ENCODE results near the gene ANO9.
"Not testable (repeated sequence)": the region's sequence is repeated elsewhere in the genome, so short reads cannot be mapped to it uniquely, and the experiment has no call there.

ANO9 gene

DNA sequence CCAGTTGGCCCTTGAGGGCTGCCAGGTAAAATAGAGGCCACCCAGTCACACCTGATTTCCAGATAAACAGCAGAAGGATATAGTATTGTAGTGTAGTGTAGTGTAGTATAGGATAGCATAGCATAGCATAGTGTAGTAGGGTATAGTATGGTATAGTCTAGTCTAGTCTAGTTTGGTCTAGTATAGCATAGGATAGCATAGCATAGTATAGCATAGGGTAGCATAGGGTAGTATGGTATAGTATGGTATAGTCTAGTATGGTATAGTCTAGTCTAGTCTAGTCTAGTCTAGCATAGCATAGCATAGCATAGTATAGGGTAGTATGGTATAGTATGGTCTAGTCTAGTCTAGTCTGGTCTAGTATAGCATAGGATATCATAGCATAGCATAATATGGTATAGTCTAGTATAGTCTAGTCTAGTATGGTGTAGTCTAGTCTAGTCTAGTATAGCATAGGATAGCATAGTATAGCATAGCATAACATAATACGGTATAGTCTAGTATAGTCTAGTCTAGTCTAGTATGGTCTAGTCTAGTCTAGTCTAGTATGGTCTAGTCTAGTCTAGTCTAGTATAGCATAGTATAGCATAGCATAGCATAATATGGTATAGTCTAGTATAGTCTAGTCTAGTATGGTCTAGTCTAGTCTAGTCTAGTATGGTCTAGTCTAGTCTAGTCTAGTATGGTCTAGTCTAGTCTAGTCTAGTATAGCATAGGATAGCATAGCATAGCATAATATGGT lies 6.6 kb downstream of the ANO9 start:
- not testable (repeated sequence) for DNase-seq (ENCODE audit: low read depth in 2 of 2)

DNA sequence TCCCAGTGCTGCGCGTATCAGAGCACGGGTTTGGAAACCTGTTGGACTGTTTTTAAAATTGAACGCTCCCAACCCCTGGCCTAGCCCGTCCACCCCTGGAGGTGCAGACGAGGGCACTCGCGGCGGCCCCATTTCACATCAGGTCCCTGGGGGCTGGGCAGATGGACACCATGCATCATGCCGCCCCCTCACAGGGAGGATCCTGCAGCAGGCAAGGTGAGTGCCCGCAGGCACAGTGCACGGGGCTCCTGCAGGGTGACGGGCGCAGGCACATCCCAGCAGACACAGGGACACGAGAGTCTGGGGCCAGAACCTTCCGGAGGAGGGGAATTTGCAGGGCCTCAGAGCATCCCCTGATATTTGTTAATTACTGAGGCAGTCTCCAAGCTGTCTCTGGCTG lies 7.3 kb downstream of the ANO9 start:
- DNase-seq (ENCODE audit: low read depth in 2 of 2) = no peak

DNA sequence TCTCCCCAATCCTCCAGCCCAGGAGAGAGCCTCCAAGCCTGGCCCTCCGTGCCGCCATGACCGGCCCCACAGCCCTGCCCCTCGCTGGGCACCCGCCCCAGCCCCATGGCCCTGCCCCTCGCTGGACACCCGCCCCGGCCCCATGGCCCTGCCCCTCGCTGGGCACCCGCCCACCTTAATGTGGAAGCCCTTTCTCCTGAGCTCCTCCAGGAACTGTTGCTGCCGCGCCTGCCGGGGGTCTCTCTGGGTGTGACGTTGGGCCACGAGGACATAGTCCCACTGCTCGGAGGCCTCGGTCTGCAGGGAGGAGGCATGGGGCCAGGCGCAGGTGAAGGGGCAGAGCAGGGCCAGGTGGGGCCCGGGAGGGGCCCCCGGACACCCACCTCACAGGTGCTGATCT lies 8.2 kb downstream of the ANO9 start:
- no peak for DNase-seq (ENCODE audit: low read depth in 2 of 2)

DNA sequence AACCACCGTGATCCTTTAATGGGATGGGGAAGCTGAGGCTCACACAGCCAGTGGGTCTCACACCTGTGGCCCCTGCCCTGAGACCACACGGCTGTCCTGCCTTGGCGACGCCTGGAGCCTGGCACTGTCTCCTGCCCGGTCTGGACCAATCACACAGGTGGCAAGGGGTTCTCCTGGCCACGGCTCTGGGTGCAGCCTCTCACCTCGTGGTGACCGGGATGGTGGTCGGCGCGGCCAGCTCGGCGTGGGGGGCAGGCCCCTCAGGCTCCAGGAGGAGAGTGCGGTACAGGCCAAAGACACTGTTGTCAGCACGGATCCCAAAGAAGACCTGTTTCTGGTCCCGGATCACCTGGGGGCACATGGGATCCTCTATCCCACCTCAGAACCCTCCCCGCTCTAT lies 8.7 kb downstream of the ANO9 start:
- no peak for DNase-seq (ENCODE audit: low read depth in 2 of 2)

DNA sequence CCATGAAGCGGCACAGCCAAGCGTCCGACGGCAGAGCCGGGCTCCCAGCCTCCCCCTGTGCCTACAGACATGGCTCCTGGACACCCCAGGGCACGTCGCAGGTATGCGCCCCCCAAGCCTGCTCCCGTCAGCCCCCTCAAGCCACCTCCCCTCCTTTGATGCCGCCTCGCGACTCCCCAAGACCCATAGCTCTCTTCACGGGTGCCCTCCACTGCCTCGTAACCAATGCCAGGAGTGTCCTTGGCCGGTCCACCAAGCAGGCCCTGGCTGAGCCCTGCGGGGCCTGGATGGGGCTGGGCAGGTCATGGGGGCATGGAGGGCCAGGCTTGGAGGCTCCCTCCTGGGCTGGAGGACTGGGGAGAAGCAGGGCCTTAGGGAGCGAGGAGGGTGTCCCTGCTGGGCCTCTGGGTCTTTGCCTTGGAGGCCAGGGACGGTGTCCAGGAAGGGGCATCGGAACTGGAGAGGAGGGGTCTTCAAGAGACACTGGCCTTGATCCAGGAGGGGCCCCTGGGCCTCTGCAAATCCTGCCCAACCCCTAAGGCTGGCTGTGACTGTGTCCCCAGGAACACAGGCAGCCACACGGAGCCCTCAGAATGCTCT lies 9.2 kb downstream of the ANO9 start:
- no peak for DNase-seq (ENCODE audit: low read depth in 2 of 2)

DNA sequence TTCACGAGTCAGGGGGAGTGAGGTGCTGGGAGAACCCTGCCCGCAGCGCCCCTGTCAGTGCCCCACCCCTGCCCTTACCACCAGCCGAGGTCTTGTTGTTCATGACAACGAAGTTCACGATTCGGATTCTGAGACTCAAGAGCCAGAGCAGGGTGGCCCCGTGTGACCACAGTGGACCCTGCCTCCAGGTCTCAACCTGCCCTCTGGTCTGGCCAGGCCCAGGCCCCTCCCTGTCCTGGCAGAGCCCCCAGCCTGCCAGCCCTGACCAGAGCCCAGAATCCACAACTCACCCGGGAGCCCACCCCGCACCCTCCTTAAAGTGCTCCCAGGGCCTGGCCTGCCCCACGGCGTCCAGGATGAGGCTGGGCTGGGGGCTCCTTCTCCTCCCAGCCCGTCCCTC lies 9.9 kb downstream of the ANO9 start:
- no peak for DNase-seq (ENCODE audit: low read depth in 2 of 2)

DNA sequence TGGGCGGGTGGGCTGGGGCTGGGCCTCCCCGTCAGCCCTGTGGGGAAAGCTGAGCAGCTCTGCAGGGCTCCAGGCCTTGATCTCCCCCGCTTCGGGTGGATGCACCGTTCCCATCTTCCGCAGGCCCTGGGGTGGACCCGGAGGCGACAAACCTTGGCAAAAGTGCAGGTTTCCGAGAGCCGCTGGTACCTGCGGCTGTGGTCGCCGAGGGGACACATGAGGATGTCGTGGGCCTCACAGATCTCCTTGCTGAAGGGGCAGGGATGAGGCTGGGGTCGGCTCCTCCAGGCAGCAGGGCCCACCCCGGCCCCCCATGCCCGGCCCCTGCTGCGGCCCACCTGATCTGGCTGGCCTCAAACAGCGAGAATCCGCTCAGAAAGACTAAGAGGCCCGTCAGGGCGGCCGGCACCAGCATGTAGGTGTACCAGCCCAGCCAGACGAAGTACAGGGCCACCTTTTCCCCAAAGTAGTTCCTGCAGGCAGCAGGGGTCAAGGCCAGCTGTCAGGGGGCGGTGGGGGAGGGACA lies 11.8 kb downstream of the ANO9 start:
- DNase-seq (ENCODE audit: low read depth in 2 of 2) = no peak

DNA sequence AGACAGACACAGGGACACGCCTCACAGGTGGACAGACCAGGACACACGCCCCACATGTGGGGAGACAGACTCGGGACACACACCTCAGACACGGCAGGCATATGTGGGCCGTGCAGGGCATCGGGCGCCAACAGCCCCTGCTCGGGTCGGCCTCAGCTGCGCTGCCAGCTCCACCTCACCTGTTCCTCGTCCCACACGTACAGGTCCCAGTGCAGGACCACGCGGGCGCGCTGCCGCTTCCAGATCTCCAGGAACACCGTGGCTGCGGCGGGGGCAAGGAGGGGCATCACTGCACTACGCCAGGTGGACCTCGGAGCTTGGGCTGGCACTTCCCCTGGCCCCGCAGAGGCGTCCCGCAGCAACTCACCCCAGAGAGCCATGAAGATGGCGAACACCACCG lies 12.4 kb downstream of the ANO9 start:
- no peak for DNase-seq (ENCODE audit: low read depth in 2 of 2)

DNA sequence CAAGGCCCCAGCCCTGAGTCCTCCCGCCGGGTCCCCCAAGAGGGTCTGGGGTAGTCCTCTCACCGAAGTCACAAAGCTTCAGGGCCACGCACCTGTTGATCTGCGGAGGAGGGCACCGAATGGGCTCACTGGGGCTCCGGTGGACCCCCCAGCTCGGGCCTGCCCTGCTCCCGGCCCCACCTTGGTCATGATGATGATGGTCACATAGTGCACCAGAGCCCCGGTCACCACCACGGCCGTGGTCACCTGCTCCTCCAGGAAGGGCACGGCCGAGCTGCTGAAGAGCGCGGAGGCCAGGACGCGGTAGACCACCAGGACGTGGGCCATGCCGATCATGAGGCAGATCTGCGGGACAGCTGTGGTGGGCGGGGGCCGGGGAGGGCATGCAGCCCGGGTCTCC lies 13.5 kb downstream of the ANO9 start:
- no peak for DNase-seq (ENCODE audit: low read depth in 2 of 2)

DNA sequence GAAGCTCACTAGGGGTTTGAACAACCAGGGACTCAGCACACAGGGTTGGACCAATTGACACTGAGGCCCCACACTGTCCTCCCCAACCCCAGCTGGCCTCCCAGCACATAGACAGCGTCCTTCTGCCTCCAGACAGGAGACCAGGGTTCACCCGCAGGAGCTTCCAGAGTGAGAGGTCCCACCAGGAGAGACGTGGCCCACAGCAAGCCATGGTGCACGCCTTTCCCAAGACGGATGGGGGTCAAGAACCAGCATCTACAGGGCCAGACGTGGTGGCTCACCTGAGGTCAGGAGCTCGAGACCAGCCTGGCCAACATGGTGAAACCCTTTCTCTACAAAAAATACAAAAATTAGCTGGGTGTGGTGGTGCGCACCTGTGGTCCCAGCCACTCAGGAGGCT lies 15.0 kb downstream of the ANO9 start:
- DNase-seq (ENCODE audit: low read depth in 2 of 2) = no peak

DNA sequence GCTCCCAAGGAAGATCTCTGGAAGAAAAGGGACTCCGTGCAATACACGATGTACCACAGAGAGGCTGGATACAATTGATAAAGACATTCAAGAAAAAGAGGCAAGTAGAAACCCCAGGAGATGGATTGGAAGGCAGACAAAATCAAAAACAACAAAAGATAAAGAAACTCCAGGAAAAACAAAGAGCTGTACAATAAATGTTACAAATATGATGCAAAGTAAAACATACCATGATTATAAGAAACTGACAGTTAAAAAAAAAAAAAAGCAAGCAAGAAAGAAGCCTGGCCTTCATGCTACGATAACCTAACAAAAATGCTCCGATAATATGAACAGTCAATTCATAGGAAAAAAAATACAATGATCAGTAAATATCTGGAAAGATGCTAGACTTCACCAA lies 16.5 kb downstream of the ANO9 start:
- DNase-seq (ENCODE audit: low read depth in 2 of 2) = no peak

DNA sequence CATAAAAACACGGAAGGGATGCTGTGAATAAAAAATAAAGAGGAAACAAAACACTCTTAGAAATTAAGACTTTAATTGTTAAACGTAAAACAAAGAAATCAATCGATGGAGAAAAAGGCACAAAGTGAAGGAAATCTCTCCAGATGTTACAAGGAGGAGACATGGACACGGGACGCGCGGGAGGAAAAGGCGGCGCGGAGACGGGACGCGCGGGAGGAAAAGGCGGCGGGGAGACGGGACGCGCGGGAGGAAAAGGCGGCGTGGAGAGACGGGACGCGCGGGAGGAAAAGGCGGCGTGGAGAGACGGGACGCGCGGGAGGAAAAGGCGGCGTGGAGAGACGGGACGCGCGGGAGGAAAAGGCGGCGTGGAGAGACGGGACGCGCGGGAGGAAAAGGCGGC lies 17.0 kb downstream of the ANO9 start:
- not testable (repeated sequence) for DNase-seq (ENCODE audit: low read depth in 2 of 2)

DNA sequence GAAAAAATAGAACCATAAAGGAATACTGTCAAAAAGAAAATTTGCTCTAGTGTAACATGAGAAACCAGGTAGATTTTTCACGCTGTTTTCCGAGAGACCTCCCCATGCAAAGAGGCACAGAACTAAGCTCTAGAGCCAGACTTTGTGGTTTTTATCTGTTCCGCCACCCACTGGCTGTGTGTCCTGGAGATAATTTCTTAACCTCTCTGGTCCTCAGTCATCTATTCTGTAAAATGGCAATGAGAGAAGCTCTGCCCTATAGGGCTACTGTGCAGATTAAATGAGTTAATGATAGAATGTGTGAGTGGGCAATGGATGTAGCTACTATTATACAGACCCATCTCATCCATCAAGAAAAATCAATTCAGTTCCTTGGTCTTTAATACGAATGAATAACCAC lies 17.6 kb downstream of the ANO9 start:
- no peak for DNase-seq (ENCODE audit: low read depth in 2 of 2)

DNA sequence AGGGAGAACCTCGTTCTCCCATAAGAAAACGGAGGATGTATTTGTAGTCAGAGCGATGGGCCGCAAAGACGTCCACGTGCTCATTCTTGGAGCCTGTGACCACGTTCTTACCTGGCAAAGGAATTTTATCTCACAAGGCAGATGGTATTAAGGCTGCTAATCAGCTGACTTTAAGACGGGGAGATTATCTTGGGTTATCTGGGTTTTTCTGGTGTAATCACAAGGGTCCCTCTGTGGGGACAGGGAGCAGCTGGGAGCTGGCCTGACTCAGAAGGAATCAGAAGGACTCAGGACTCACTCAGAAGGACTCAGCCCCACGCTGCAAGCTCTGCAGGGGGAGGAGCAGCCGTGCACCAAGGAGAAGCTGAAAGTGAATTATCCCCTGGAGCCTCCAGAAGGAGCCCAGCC lies 19.6 kb downstream of the ANO9 start:
- no peak for DNase-seq (ENCODE audit: low read depth in 2 of 2)

DNA sequence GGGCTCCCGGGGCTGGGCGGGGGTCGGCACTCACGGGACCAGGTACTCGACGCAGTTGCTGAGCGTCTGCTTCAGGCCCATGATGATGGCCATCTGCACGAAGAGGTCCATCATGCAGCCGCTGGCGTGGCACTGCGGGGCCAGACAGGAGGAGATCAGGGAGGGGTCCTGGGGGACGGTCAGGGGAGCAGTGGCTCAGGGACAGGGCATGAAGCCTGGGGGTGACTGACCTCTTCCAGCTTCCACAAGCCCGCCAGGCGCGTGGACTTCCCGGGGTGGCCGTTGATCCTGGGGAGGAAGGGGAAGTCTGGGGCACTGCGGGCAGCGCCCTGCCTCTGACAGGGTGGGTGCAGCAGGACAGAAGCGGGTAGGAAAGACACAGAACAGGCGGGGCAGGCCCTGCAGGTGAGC lies 20.9 kb downstream of the ANO9 start:
- no peak for DNase-seq (ENCODE audit: low read depth in 2 of 2)

DNA sequence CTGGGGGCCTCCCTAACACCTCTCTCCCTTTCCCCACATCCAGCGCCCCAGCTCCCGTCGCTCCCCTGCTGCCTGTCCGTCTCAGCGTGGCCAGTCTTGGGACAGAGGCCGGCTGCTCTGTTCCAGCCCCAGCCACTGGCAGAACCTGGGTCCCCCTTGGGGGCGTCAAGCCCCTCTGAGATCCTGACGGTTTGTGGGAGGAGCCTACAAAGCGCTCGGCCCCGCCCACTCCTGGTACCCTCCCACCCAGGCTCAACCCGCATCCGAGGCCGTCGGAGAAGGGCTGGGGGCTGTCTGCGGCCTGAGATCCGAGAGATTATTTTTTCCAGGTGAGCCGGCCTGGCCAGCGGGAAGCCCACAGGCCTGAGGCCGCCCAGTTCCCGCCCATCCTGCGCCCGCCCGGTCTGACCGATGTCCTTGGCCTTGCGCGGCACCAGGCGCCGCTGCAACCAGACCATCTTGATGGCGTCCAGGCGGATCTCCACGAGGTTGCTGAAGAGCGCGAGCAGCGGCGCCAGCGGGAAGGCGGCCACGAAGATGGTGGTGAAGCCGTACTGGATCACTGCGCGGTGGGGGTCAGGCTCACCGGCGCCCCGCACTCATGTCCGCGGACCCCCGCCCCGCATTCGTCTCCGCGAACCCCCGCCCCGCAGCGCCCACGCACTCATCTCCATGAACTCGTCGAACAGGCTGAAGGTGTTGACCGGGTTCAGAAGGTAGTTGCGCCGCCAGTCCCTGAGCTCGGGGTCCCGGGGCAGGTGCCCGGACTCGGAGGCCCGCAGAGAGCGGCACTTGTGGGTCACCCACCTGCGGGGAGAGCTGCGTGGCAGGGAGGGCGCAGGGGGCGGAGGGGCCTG lies 21.5 kb downstream of the ANO9 start:
- DNase-seq (ENCODE audit: low read depth in 2 of 2) = no peak

DNA sequence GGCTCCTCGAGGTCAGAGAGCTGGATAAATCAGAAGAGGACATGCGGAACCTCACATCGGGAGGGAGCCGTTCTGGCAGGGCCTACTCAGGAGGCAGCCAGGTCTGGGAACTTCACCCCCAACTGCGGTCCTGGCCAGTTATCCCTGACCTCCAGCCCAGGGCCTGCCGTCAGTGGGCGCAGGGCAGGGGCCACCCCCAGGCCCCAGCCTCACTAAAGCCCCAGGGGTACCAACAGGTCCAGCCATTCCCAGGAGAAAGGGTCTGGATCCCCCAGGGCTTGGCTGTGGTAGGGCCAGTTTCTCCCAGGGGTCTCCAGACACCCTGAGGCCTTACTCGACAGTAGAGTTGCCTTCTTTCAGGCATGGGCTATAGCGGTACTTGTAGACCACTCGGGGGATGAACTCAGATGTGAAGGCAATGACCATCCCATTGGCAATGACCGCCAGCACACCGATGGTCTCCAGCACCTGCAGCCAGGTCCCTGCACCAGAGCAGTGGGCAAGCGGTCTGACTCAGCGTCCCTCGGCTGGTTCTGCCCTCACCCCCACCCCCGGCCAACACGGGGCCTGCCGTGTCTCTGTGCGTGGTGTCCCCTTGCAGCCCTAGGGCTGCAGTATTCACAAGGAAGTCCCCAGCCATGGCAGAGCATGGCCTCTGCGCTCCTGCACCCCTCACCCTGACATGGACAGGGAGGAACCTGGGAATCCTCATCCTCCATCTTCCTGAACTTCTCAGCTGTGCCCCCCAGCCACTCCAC lies 22.4 kb downstream of the ANO9 start:
- DNase-seq (ENCODE audit: low read depth in 2 of 2) = no peak

DNA sequence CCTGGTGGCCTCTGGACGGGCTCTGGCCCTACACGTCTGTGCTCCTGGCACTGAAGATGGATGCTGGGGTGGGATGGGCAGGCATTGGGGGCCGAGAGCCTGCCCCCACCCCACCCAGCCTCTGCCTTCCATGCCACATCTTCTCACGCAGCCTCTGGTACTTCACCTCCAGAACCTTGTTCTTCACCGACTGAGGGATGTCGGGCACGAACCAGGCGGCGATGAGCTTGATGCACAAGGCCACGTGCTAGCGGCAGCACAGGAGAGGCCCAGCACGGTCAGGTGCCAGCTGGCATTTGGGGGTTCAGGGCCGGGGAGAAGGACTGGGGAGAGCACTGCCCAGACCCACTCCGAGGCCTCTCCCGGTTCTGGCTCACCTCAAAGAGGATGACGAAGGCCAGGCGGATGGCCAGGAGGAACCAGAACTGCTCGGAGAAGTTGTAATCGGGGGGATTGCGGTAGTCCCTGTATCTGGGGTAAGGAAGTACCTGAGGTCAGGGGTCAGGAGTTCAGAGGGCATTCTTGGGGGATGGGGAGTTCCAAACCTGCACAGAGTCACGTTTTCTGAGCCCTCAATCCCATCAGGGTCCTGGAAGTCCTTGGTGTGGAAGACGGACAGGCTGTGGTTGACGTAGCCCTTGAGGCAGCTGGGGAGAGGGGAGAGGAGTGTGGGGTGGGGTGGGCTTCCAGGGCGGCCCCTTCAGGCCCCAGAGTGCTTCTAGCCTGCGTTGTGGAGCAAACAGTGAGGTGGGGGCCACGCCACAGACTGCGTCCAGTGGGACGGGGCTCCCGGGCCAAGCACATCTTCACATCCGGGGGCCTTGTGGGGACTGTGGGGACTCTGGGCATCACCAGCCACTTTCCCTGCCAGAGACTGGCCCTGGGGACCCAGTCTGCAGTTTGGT lies 23.2 kb downstream of the ANO9 start:
- DNase-seq (ENCODE audit: low read depth in 2 of 2) = no peak

DNA sequence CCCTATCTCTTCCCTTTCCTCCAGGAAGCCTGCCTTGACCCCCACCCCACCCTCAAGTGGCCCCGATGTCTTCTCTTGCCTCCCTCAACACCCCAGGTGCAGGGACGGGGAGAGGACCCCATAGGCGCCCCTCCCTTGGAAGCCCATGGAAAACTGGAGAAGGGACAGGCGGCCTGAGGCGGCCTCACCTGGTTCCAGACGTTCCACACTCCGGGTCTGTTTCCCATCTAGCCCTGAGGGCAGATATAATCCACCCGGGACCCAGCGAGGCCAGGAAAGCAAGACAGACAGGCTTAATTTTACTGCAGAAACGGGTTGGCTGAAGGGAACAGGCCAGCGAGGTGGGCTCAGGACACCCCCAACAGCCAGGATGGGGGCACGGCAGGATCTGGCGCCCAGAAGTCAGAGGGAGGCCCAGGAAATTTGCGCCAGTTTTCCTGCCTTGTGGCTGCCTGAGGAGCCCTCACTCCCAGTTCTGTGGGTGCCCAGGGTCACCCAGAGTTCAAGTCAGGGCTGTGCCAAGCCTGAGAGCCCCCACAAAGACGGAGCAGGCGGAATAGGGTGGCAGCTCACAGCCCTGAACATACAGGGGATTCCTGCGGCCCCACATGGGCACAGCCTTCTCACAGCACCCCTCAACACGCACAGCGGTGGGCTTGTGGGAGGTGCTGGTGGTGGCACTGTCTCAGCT lies 24.0 kb downstream of the ANO9 start:
- DNase-seq (ENCODE audit: low read depth in 2 of 2) = no peak

Data from stimulated activated CD4-positive, alpha-beta T cell treated with anti-CD3 and anti-CD28 coated beads, Interleukin-1b, Interleukin-23, amount 100 ng/mL, for 1 hour (primary cell).